ENCODE results near the gene FBLN5. TPM values are rescaled to one million over a fixed set of nuclear protein-coding genes. Genes with fewer than 3 reads are reported as not detected.

FBLN5 gene
- total and polyA plus RNA-seq, 9 of the 15 experiments (the other 6 are each of a cell fraction or from before 2014, with no cell fraction given) = 0.11 to 0.22 TPM; not detected in 7

DNA sequence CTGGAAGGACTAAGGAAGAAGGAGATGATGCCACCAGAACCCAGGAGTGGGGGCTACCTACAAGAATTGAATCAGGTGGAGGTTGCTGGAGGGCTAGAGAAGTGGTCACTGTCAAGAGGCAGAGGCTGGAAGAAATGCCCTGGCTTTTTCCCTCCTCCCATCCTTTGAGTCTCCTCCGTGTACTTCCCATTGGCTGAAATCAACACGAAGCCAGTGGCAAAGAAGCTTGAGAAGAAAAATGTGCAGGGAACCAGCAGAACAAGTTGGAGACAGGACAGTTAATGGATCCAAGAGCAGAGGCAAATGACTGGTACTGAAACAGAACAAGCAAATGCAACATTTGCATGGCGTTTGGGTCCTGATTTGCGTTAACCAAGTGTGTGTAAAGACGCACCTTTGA lies 9.1 kb upstream of the FBLN5 start:
- H4K20me1 ChIP-seq (replicated peaks; ENCODE audit: control insufficient read depth, insufficient read depth, low read length) = no peaks in the 10 kb centered on the region
- FAIRE-seq = no peak
- in situ Hi-C loops (cut with MboI) (no loop called here), intact Hi-C loops (cut with micrococcal nuclease) (no loop called here)
- H3K4me3 ChIP-seq = no peak overlapping the region
- H3K4me1 ChIP-seq (replicated peaks in 1 of 2; ENCODE audit: control insufficient read depth in 2 of 2, insufficient read depth in 2 of 2, low read length in 2 of 2) = no peaks in the 10 kb centered on the region
- no peak for ATAC-seq
- no peak overlapping the region for H2AFZ ChIP-seq (ENCODE audit: low read depth, low read length)
- H3K36me3 ChIP-seq (ENCODE audit: control insufficient read depth, insufficient read depth, low read length) = no peaks in the 10 kb centered on the region
- H3K27me3 ChIP-seq (ENCODE audit: control insufficient read depth in 2 of 2, insufficient read depth in 2 of 2, low read length in 2 of 2) = peaks cover 2 to 14% of the 10 kb centered on the region in 2 experiments; a peak in 4 of 5 replicates
- no peaks in the 10 kb centered on the region for H3K9me1 ChIP-seq (ENCODE audit: control insufficient read depth, insufficient read depth, low read length)
- ChIA-PET POLR2A (no interaction called here), CTCF (ENCODE audit: low intra/inter-chr PET ratio) (no interaction called here)
- H3K9me3 ChIP-seq (replicated peaks; ENCODE audit: control insufficient read depth, insufficient read depth, low read depth, low read length) = no peaks in the 10 kb centered on the region
- DNase-seq (ENCODE audit: extremely low read depth in 1 of 4, low spot score in 3 of 4) = no peak
- no peak overlapping the region for H3K27ac ChIP-seq (ENCODE audit: extremely low read depth, low read depth, low read length)
- 3% methylated on average over 5 of the region's 5 CpGs for WGBS (ENCODE audit: insufficient coverage, low coverage, missing lambda C conversion rate)
- H3K9ac ChIP-seq (ENCODE audit: insufficient read depth in 1 of 2, low read depth in 2 of 2, low read length in 2 of 2) = no peak overlapping the region
- no peak overlapping the region for H3K4me2 ChIP-seq (ENCODE audit: insufficient read depth, low read length)
- no TSS peak for BruUV-seq (replicated peaks)
- H3K79me2 ChIP-seq (ENCODE audit: control insufficient read depth, insufficient read depth, low read length) = no peaks in the 10 kb centered on the region
- no peak for TF ChIP-seq ZNF764 (CRISPR knock-in tag; IDR thresholded peaks at IDR 0.05; ENCODE audit: low read depth)
- no peak for TF ChIP-seq GATAD2A (IDR thresholded peaks at IDR 0.05)
- TF ChIP-seq, protein P1, sequence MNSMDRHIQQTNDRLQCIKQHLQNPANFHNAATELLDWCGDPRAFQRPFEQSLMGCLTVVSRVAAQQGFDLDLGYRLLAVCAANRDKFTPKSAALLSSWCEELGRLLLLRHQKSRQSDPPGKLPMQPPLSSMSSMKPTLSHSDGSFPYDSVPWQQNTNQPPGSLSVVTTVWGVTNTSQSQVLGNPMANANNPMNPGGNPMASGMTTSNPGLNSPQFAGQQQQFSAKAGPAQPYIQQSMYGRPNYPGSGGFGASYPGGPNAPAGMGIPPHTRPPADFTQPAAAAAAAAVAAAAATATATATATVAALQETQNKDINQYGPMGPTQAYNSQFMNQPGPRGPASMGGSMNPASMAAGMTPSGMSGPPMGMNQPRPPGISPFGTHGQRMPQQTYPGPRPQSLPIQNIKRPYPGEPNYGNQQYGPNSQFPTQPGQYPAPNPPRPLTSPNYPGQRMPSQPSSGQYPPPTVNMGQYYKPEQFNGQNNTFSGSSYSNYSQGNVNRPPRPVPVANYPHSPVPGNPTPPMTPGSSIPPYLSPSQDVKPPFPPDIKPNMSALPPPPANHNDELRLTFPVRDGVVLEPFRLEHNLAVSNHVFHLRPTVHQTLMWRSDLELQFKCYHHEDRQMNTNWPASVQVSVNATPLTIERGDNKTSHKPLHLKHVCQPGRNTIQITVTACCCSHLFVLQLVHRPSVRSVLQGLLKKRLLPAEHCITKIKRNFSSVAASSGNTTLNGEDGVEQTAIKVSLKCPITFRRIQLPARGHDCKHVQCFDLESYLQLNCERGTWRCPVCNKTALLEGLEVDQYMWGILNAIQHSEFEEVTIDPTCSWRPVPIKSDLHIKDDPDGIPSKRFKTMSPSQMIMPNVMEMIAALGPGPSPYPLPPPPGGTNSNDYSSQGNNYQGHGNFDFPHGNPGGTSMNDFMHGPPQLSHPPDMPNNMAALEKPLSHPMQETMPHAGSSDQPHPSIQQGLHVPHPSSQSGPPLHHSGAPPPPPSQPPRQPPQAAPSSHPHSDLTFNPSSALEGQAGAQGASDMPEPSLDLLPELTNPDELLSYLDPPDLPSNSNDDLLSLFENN (IDR thresholded peaks at IDR 0.05; ENCODE audit: low read depth in 2 of 2, low read length in 2 of 2) = no peak
- TF ChIP-seq MBD2 (IDR thresholded peaks at IDR 0.05; ENCODE audit: borderline replicate concordance, low read depth) = no peak
- TF ChIP-seq EP400 (IDR thresholded peaks at IDR 0.05) = no peak
- TF ChIP-seq, protein P2, sequence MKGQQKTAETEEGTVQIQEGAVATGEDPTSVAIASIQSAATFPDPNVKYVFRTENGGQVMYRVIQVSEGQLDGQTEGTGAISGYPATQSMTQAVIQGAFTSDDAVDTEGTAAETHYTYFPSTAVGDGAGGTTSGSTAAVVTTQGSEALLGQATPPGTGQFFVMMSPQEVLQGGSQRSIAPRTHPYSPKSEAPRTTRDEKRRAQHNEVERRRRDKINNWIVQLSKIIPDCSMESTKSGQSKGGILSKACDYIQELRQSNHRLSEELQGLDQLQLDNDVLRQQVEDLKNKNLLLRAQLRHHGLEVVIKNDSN (CRISPR knock-in tag; IDR thresholded peaks at IDR 0.05) = no peak
- TF ChIP-seq RBBP5 (IDR thresholded peaks at IDR 0.05; ENCODE audit: borderline replicate concordance, insufficient read depth, low read length, poor library complexity, severe bottlenecking) = no peak
- TF ChIP-seq ZNF354B (CRISPR knock-in tag; IDR thresholded peaks at IDR 0.05) = no peak
- TF ChIP-seq, protein P3, sequence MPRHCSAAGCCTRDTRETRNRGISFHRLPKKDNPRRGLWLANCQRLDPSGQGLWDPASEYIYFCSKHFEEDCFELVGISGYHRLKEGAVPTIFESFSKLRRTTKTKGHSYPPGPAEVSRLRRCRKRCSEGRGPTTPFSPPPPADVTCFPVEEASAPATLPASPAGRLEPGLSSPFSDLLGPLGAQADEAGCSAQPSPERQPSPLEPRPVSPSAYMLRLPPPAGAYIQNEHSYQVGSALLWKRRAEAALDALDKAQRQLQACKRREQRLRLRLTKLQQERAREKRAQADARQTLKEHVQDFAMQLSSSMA (CRISPR knock-in tag; IDR thresholded peaks at IDR 0.05) = no peak
- TF ChIP-seq ZNF217 (CRISPR knock-in tag; IDR thresholded peaks at IDR 0.05) = no peak
- TF ChIP-seq, protein P4, sequence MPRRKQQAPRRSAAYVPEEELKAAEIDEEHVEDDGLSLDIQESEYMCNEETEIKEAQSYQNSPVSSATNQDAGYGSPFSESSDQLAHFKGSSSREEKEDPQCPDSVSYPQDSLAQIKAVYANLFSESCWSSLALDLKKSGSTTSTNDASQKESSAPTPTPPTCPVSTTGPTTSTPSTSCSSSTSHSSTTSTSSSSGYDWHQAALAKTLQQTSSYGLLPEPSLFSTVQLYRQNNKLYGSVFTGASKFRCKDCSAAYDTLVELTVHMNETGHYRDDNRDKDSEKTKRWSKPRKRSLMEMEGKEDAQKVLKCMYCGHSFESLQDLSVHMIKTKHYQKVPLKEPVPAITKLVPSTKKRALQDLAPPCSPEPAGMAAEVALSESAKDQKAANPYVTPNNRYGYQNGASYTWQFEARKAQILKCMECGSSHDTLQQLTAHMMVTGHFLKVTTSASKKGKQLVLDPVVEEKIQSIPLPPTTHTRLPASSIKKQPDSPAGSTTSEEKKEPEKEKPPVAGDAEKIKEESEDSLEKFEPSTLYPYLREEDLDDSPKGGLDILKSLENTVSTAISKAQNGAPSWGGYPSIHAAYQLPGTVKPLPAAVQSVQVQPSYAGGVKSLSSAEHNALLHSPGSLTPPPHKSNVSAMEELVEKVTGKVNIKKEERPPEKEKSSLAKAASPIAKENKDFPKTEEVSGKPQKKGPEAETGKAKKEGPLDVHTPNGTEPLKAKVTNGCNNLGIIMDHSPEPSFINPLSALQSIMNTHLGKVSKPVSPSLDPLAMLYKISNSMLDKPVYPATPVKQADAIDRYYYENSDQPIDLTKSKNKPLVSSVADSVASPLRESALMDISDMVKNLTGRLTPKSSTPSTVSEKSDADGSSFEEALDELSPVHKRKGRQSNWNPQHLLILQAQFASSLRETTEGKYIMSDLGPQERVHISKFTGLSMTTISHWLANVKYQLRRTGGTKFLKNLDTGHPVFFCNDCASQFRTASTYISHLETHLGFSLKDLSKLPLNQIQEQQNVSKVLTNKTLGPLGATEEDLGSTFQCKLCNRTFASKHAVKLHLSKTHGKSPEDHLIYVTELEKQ (CRISPR knock-in tag; IDR thresholded peaks at IDR 0.05) = no peak
- TF ChIP-seq, protein P5, sequence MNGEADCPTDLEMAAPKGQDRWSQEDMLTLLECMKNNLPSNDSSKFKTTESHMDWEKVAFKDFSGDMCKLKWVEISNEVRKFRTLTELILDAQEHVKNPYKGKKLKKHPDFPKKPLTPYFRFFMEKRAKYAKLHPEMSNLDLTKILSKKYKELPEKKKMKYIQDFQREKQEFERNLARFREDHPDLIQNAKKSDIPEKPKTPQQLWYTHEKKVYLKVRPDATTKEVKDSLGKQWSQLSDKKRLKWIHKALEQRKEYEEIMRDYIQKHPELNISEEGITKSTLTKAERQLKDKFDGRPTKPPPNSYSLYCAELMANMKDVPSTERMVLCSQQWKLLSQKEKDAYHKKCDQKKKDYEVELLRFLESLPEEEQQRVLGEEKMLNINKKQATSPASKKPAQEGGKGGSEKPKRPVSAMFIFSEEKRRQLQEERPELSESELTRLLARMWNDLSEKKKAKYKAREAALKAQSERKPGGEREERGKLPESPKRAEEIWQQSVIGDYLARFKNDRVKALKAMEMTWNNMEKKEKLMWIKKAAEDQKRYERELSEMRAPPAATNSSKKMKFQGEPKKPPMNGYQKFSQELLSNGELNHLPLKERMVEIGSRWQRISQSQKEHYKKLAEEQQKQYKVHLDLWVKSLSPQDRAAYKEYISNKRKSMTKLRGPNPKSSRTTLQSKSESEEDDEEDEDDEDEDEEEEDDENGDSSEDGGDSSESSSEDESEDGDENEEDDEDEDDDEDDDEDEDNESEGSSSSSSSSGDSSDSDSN (IDR thresholded peaks at IDR 0.05; ENCODE audit: borderline replicate concordance in 1 of 2, low read depth in 2 of 2, low read length in 2 of 2) = no peak

Data from K562 (cell line).